HL-60 (cell line): ENCODE data around the gene CENPM.
A peak's percentile ranks its signal among the peaks of the same experiment; 100 is the strongest.

ENCODE experiments used
- CTCF ChIP-seq: IDR thresholded peaks from one replicate; pipeline ENCODE4 v1.5.1; 2011; ENCODE audit warnings: low read length, control low read depth, inconsistent platforms; ENCODE audit not compliant: insufficient read depth
- POLR2AphosphoS5 ChIP-seq: IDR thresholded peaks from 2 replicates; pipeline ENCODE4 v1.6.1; 2012; ENCODE audit warnings: low read depth
- REST ChIP-seq: IDR thresholded peaks from 2 replicates; pipeline ENCODE4 v1.6.1; 2012; ENCODE audit warnings: low read depth; ENCODE audit not compliant: insufficient replicate concordance
- SPI1 ChIP-seq: IDR thresholded peaks from 2 replicates; pipeline ENCODE4 v1.6.1; 2012; ENCODE audit warnings: low read depth, mild to moderate bottlenecking, borderline replicate concordance

- no peak for TF ChIP-seq CTCF
- no peak for TF ChIP-seq REST
- peak; percentile 97 for TF ChIP-seq SPI1
- TF ChIP-seq POLR2AphosphoS5 = no peak
These were observed 28.8 kb downstream of the CENPM start for GRCh38 chr22:41917903-41918791.
